Activated T-cell treated with anti-CD3 and anti-CD28 coated beads for 1 hour (primary cell): ENCODE results near the gene OIP5.
"Not testable (repeated sequence)": the region's sequence is repeated elsewhere in the genome, so short reads cannot be mapped to it uniquely, and the experiment has no call there.

Experiments
- DNase-seq: peaks from one replicate; pipeline ENCODE4 v3.0.0-alpha.2; 2020; ENCODE audit warnings: low read depth

OIP5 gene

GRCh38 chr15:41301587-41301986 is 30.8 kb downstream of the OIP5 start:
- DNase-seq = no peak

GRCh38 chr15:41301139-41301538 is 31.3 kb downstream of the OIP5 start:
- not testable (repeated sequence) for DNase-seq

GRCh38 chr15:41292521-41292920 is 39.9 kb downstream of the OIP5 start:
- DNase-seq = no peak

GRCh38 chr15:41291065-41291631 is 41.2 kb downstream of the OIP5 start:
- DNase-seq = no peak

GRCh38 chr15:41289953-41290352 is 42.4 kb downstream of the OIP5 start:
- DNase-seq = no peak

GRCh38 chr15:41288464-41288863 is 43.9 kb downstream of the OIP5 start:
- DNase-seq = no peak

GRCh38 chr15:41286665-41287333 is 45.6 kb downstream of the OIP5 start:
- DNase-seq = no peak

- DNase-seq = no peak
Observed at GRCh38 chr15:41285285-41285684, 47.1 kb downstream of the OIP5 start.

- DNase-seq = no peak
Observed at GRCh38 chr15:41284427-41285177, 47.8 kb downstream of the OIP5 start.

GRCh38 chr15:41283653-41284426 is 48.6 kb downstream of the OIP5 start:
- DNase-seq = peak; percentile 97

GRCh38 chr15:41282980-41283652 is 49.3 kb downstream of the OIP5 start:
- not testable (repeated sequence) for DNase-seq

GRCh38 chr15:41282436-41282835 is 50.0 kb downstream of the OIP5 start:
- DNase-seq = not testable (repeated sequence)

GRCh38 chr15:41281236-41281635 is 51.2 kb downstream of the OIP5 start:
- no peak for DNase-seq

GRCh38 chr15:41279535-41280283 is 52.7 kb downstream of the OIP5 start:
- DNase-seq = no peak

- no peak for DNase-seq
Observed at GRCh38 chr15:41278319-41278718, 54.1 kb downstream of the OIP5 start.

- DNase-seq = no peak
Observed at GRCh38 chr15:41276831-41277230, 55.6 kb downstream of the OIP5 start.

GRCh38 chr15:41269887-41270286 is 62.5 kb downstream of the OIP5 start:
- DNase-seq = no peak

GRCh38 chr15:41263891-41264351 is 68.5 kb downstream of the OIP5 start:
- no peak for DNase-seq

GRCh38 chr15:41262571-41262970 is 69.8 kb downstream of the OIP5 start:
- no peak for DNase-seq

GRCh38 chr15:41260924-41261323 is 71.5 kb downstream of the OIP5 start:
- DNase-seq = not testable (repeated sequence)

- DNase-seq = no peak
Observed at GRCh38 chr15:41259546-41260189, 72.7 kb downstream of the OIP5 start.
